A673 (cell line): ENCODE data around the gene SRP68. TPM values are rescaled to one million over a fixed set of nuclear protein-coding genes. Genes with fewer than 3 reads are reported as not detected.

Experiments used
- BruUV-seq: library from RNA; stranded (reverse); fragments of 400-500 nt; replicated peaks from 2 replicates; lab custom pipeline; 2021; lab: Mats Ljungman, UMichigan
- CTCF ChIA-PET: fragments of 300-600 bp; sonication (Branson Sonifier 250); formaldehyde crosslinking; loops from one replicate; lab custom pipeline; 2022; ENCODE audit warnings: antibody characterized with exemption; lab: Charles Lee
- POLR2A ChIA-PET: fragments of 300-600 bp; sonication (Branson Sonifier 250); formaldehyde crosslinking; loops from one replicate; lab custom pipeline; 2022; ENCODE audit warnings: antibody characterized with exemption; ENCODE audit not compliant: low non-redundant PET; lab: Charles Lee
- DNase-seq: peaks from one replicate; pipeline ENCODE4 v3.0.0-alpha.2; 2015; ENCODE audit warnings: low spot score
- H3K27ac ChIP-seq: fragments of 200-600 bp; sonication (generic); 2 replicates; pipeline ENCODE4 v1.5.1; 2016; ENCODE audit warnings: mixed run types, low read depth, mild to moderate bottlenecking, mixed read lengths, antibody characterized with exemption, low read length; ENCODE audit not compliant: poor library complexity, severe bottlenecking
- H3K27me3 ChIP-seq: fragments of 200-600 bp; sonication (generic); replicated peaks from 2 replicates; pipeline ENCODE4 v1.6.1; 2017; ENCODE audit warnings: mixed run types, low read depth, mild to moderate bottlenecking, mixed read lengths, antibody characterized with exemption, low read length; ENCODE audit not compliant: insufficient read depth, poor library complexity
- H3K36me3 ChIP-seq: fragments of 200-600 bp; sonication (generic); 2 replicates; pipeline ENCODE4 v1.6.1; 2016; ENCODE audit warnings: mixed run types, mild to moderate bottlenecking, mixed read lengths, antibody characterized with exemption, low read length; ENCODE audit not compliant: insufficient read depth, poor library complexity, severe bottlenecking
- H3K4me1 ChIP-seq: fragments of 200-600 bp; sonication (generic); 2 replicates; pipeline ENCODE4 v1.6.1; 2017; ENCODE audit warnings: mixed run types, mild to moderate bottlenecking, mixed read lengths, antibody characterized with exemption, low read length; ENCODE audit not compliant: insufficient read depth, poor library complexity, severe bottlenecking
- H3K4me3 ChIP-seq: fragments of 200-600 bp; sonication (generic); 2 replicates; pipeline ENCODE4 v1.5.1; 2016; ENCODE audit warnings: low read depth, mixed run types, mild to moderate bottlenecking, mixed read lengths, low read length; ENCODE audit not compliant: poor library complexity, severe bottlenecking
- H3K9me3 ChIP-seq: fragments of 200-600 bp; sonication (generic); 2 replicates; pipeline ENCODE4 v1.6.1; 2016; ENCODE audit warnings: mixed run types, low read depth, mild to moderate bottlenecking, mixed read lengths, antibody characterized with exemption, low read length; ENCODE audit not compliant: poor library complexity, severe bottlenecking
- EZH2 ChIP-seq: fragments of 200-600 bp; sonication (generic); IDR thresholded peaks from 2 replicates; pipeline ENCODE4 v1.6.1; 2017; ENCODE audit warnings: borderline replicate concordance, low read depth, mild to moderate bottlenecking, mixed read lengths, antibody characterized with exemption, low read length; ENCODE audit not compliant: poor library complexity, severe bottlenecking
- intact Hi-C: fragments of 100-400 bp; cut with micrococcal nuclease; formaldehyde crosslinking; loops from one replicate; pipeline ENCODE4 v1.10.0; 2022; ENCODE audit not compliant: unreplicated experiment
- total RNA-seq: library from RNA; stranded (reverse); gene quantifications from 2 replicates; pipeline ENCODE4 v1.2.3, GENCODE V29; 2021
- TF ChIP-seq, protein P1 (sequence below): fragments of 300-800, 200-600 bp; sonication (generic); conservative IDR thresholded peaks from 2 replicates; pipeline ENCODE4 v1.5.1; 2017; ENCODE audit warnings: low read depth, mild to moderate bottlenecking, antibody characterized with exemption, low read length, moderate library complexity, mixed read lengths

Gene SRP68
- total RNA-seq, 1 experiment from 2014 or later = 96.4 TPM

DNA sequence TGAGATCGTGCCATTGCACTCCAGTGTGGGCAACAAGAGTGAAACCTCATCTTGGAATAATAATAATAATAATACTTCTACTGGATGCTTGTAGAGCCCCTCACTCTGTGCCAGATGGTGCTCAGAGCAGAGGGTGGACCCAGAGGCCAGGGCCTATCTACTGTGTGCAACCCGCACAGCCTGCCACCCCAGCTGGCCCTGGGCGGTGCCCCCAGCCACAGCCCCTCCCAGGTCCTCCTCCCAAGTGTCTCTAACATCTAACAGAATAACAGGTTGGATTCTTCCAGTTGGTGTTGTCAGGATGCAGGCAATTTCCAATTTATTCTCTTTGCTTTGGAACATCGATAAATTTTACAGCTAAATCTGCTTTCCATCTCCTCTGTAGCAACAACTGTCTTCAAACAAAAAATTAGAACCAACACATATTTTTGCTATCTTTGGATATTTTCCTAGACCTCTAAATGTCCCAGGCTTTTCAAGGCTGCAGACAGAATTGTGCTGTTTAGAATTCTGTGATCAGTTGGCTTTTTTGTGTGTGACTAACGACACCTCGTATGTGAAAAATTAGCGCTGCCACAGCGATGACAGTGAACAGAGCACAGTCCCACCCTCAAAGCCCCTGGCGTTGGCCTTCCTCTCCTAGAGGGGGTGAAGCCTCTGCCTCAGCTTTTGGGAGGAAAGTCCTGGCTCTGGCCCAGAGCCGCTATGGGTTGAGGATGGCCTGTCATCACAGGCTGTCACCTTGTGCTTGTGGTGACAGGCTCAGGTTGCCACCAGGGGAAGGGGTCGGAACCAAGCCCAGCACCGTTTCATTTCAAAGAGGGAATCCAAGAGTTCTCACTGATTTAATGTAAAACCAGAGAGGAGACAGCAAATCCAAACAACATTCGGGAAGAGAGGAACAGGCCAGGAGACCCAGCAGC, 37.6 kb downstream of the SRP68 start:
- intact Hi-C loops = no loop called here
- BruUV-seq = no TSS peak
- Histone ChIP-seq H3K4me3 (no peak overlapping the region), H3K27ac (no peak overlapping the region), H3K36me3 (peaks cover 15% of the 10 kb centered on the region), H3K27me3 (no peaks in the 10 kb centered on the region), H3K4me1 (peaks cover 19% of the 10 kb centered on the region), H3K9me3 (no peaks in the 10 kb centered on the region)
- POLR2A ChIA-PET = no interaction called here
- no peak for DNase-seq
- CTCF ChIA-PET = no interaction called here
- TF ChIP-seq, protein P1, sequence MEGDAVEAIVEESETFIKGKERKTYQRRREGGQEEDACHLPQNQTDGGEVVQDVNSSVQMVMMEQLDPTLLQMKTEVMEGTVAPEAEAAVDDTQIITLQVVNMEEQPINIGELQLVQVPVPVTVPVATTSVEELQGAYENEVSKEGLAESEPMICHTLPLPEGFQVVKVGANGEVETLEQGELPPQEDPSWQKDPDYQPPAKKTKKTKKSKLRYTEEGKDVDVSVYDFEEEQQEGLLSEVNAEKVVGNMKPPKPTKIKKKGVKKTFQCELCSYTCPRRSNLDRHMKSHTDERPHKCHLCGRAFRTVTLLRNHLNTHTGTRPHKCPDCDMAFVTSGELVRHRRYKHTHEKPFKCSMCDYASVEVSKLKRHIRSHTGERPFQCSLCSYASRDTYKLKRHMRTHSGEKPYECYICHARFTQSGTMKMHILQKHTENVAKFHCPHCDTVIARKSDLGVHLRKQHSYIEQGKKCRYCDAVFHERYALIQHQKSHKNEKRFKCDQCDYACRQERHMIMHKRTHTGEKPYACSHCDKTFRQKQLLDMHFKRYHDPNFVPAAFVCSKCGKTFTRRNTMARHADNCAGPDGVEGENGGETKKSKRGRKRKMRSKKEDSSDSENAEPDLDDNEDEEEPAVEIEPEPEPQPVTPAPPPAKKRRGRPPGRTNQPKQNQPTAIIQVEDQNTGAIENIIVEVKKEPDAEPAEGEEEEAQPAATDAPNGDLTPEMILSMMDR = no peak
- TF ChIP-seq EZH2 = no peak

DNA sequence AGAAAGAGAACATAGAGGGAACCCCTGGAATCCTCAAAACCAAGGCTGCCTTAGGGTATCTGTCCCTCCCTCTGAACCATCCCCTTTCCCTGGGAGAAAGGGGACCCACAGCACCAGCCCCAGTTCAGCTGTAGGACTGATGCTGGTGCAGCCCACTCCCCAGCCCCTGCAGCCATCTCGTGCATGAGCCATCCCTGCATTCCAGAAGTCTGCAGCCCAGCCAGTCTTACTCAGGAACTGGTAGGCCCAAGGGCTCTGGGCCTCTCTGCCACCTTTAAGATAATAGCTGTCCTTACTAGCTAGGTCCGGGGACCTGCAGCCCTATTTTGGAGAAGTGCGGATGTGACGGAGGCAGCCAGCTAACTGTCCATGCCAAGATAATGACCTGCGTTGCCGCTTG, 39.2 kb downstream of the SRP68 start:
- BruUV-seq = no TSS peak
- POLR2A ChIA-PET = no interaction called here

GRCh38 chr17:76032780-76033108, 39.6 kb downstream of the SRP68 start:
- POLR2A ChIA-PET = no interaction called here
- TF ChIP-seq, protein P1 = no peak
- no peak for TF ChIP-seq EZH2
- intact Hi-C loops = no loop called here

More for the DNA sequence above, 39.2 kb downstream of the SRP68 start:
- Histone ChIP-seq H3K4me3 (no peak overlapping the region), H3K9me3 (no peaks in the 10 kb centered on the region), H3K27ac (no peak overlapping the region), H3K36me3 (no peaks in the 10 kb centered on the region), H3K27me3 (no peaks in the 10 kb centered on the region), H3K4me1 (peaks cover 28% of the 10 kb centered on the region)
- DNase-seq = no peak
- CTCF ChIA-PET = no interaction called here
- no peak for TF ChIP-seq EZH2
- TF ChIP-seq, protein P1 = no peak
- intact Hi-C loops = no loop called here

More at GRCh38 chr17:76032780-76033108, 39.6 kb downstream of the SRP68 start:
- no TSS peak for BruUV-seq
- Histone ChIP-seq H3K36me3 (no peaks in the 10 kb centered on the region), H3K4me3 (no peak overlapping the region), H3K27ac (no peak overlapping the region), H3K9me3 (no peaks in the 10 kb centered on the region), H3K4me1 (peaks cover 25% of the 10 kb centered on the region), H3K27me3 (no peaks in the 10 kb centered on the region)
- no peak for DNase-seq
- CTCF ChIA-PET = no interaction called here
